K562 treated with DMSO at 1 percent for 24 hours (cell line): ENCODE measurements around the gene ARHGAP9. TPM values are rescaled to one million over a fixed set of nuclear protein-coding genes. Genes with fewer than 3 reads are reported as not detected.

ENCODE experiments used
- total RNA-seq: library from RNA; unstranded; fragments of 300-600 nt; gene quantifications from 2 replicates; pipeline ENCODE4 v1.2.3, GENCODE V29; 2022; ENCODE audit warnings: low read depth; ENCODE audit not compliant: insufficient read depth

ARHGAP9 gene
- 7.9 and 8.7 TPM in 2 replicates for total RNA-seq

GRCh38 chr12:57479376-57480115 is at the start of gene ARHGAP9:
Gene ARHGAP9 (minus strand): TSS chr12:57479866. CDS start chr12:57479406, 460 bp downstream.

GRCh38 chr12:57522011-57522886 is 42.6 kb upstream of the ARHGAP9 start, which contains the start of gene MBD6:
Gene MBD6 (plus strand): TSS chr12:57522824. CDS start chr12:57524304, 1,480 bp downstream.

GRCh38 chr12:57520053-57520818 is 40.6 kb upstream of the ARHGAP9 start, which contains the start of gene DDIT3:
Gene DDIT3 (minus strand): TSS chr12:57520514. CDS start chr12:57517406, 3,108 bp downstream.

GRCh38 chr12:57487597-57488401 is 8.1 kb upstream of the ARHGAP9 start, which contains the start of gene MARS1:
Gene MARS1 (plus strand): TSS chr12:57488068. CDS start chr12:57488091, 23 bp downstream.

GRCh38 chr12:57459750-57460467 is 19.8 kb downstream of the ARHGAP9 start, which contains the start of gene GLI1:
Gene GLI1 (plus strand): TSS chr12:57459785. CDS start chr12:57463692, 3,907 bp downstream.

GRCh38 chr12:57454566-57455373 is 24.9 kb downstream of the ARHGAP9 start, which contains the start of gene INHBE:
Gene INHBE (plus strand): TSS chr12:57455307. CDS start chr12:57455537, 230 bp downstream.

GRCh38 chr12:57434517-57435223 is 45.0 kb downstream of the ARHGAP9 start, which contains the start of gene INHBC:
Gene INHBC (plus strand): TSS chr12:57434784. CDS start chr12:57434887, 103 bp downstream.

GRCh38 chr12:57430931-57431566 is 48.6 kb downstream of the ARHGAP9 start, which contains the start of gene R3HDM2:
Gene R3HDM2 (minus strand): TSS chr12:57431043. CDS start chr12:57310428, 120,615 bp downstream.

Other genes starting within 250 kb of the ARHGAP9 start
- gene STAC3, start 228.7 kb downstream of the ARHGAP9 start, total RNA-seq: 5.2 and 7.9 TPM in 2 replicates
- 23.0 and 24.6 TPM in 2 replicates for gene R3HDM2, start 48.8 kb downstream of the ARHGAP9 start, total RNA-seq
- gene INHBC, start 45.1 kb downstream of the ARHGAP9 start, total RNA-seq: 0.27 and 0.32 TPM in 2 replicates
- gene INHBE, start 24.6 kb downstream of the ARHGAP9 start, total RNA-seq: 63.1 and 79.5 TPM in 2 replicates
- 0.80 and 2.3 TPM in 2 replicates for gene GLI1, start 20.1 kb downstream of the ARHGAP9 start, total RNA-seq
- gene MARS1, start 8.2 kb upstream of the ARHGAP9 start, total RNA-seq: 479 TPM in 2 replicates
- gene DDIT3, start 40.6 kb upstream of the ARHGAP9 start, total RNA-seq: 196 and 208 TPM in 2 replicates
- 26.8 and 32.7 TPM in 2 replicates for gene MBD6, start 43.0 kb upstream of the ARHGAP9 start, total RNA-seq
- 184 and 186 TPM in 2 replicates for gene DCTN2, start 67.3 kb upstream of the ARHGAP9 start, total RNA-seq
- gene KIF5A, start 70.2 kb upstream of the ARHGAP9 start, total RNA-seq: 11.0 and 12.9 TPM in 2 replicates
- 34.6 and 38.6 TPM in 2 replicates for gene PIP4K2C, start 111.3 kb upstream of the ARHGAP9 start, total RNA-seq
- gene DTX3, start 125.0 kb upstream of the ARHGAP9 start, total RNA-seq: not detected in 2 replicates
- 16.4 and 17.6 TPM in 2 replicates for gene ARHGEF25, start 131.6 kb upstream of the ARHGAP9 start, total RNA-seq
- gene B4GALNT1, start 153.3 kb upstream of the ARHGAP9 start, total RNA-seq: 67.2 and 69.6 TPM in 2 replicates
- 291 and 302 TPM in 2 replicates for gene OS9, start 214.3 kb upstream of the ARHGAP9 start, total RNA-seq